Measurements from ENCODE around the gene YOD1.

The YOD1 gene

DNA sequence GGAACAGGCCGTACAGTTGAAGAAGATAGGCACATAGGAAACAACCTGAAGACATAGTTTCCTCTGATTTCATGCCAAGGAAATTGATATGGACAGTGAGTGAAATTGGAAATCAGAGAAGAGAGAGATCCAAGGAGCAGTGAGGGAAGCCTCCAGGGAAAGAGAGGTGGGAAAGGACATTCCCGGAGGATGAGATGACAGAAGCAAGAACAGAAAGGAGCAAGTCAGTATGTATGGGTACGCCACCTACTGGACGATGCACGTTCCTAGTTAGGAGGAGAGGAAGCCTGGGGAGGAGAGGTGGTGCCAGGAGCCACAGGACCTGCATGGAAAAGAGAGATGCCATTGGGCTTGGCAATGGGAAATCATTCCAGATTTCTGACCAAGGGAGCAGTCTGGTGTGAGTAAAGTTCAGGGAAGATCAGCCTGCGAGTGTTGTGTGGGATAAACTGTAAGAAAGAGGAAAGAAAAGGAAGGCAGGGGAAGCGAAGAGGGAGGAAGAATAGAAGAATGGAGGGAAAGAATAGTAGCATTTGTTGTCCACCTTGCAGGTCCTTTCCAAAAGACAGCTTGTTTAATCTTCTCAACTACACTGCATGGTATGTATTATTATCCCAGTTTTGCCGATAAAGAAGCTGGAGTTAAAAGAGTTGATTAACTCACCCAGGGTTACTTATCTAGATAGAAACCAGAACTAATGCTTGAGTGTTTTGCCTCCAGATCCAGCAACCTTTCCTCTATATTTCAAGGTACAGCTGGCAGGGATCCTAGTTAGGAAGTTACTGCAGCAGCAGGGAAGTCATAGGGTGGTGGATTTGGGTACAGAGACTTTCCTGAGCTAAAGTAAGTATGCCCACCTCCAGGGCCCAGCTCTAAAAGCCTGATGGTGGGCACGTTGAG is 45.8 kb downstream of the YOD1 start:
- DNase-seq: peak; percentile 47

DNA sequence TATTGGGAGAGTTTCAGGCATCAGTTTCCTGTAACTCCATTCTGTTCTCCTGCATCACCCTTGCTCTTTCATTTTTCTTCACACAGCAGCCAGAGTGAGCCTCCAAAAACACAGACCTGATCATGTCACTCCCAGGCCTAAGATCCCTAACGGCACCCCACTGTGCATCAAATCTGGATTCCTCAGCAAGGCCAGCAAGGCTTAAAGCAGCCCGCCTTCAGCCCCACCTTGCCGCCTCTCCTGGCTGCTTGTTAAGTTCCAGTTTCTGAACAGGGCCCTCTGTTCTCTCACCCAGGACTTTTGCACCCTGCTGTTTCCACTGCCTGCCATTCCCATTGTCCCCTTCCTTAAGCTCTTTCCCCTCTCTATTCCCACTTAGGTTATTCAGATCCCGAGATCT is 47.8 kb downstream of the YOD1 start:
- no peak for DNase-seq

- DNase-seq: no peak
Measured at GRCh38 chr1:207002724-207003146, 48.3 kb downstream of the YOD1 start.

DNA sequence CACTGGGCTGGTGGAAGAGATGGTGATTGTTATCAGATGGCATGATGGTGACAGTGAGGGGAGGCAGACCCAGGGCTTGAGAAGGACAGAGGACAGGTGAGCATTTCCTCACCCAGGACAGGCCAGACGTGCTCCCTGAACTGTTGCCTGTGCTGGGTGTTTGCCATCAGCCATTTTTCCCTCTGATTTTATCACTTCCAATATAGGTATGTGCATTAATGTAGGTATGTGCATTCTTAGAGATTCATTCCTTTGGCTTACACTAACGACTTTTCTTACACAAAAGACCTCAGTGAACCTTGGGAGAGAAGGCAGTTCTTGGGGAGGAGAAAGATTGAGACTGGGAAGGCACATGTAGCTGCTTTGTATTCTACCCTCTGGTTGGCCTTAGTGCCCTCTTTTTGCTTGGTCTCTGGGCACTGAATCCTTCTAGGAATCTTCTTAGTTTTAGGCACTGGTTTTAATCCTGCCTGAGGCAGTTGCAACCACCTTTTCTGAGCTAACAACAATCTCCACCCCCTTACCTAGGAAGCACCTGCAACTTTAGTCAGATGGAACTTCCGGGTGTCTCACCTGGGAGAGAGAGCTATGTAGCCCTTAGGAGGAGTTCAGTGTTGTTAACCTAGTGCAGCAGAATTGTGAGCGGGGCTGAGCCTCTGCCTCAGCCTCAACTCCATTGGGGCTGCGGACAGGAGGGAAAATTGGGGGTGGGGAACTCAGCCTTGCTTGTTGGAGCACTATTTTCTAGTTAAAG is 49.3 kb downstream of the YOD1 start:
- DNase-seq: no peak

GRCh38 chr1:207000651-207001291 is 50.2 kb downstream of the YOD1 start:
- no peak for DNase-seq

- DNase-seq: no peak
Measured at GRCh38 chr1:206998816-206999215, 52.2 kb downstream of the YOD1 start.

All from NCI-H187 treated with DMSO at 0.1 percent for 48 hours (cell line).